HG02588 (cell line): ENCODE results near the gene WNK2.

Experiments
- ATAC-seq: cut with Tn5 transposase; IDR thresholded peaks from one replicate; pipeline ENCODE4 v1.9.1; 2021; ENCODE audit warnings: mild to moderate bottlenecking, moderate library complexity; ENCODE audit not compliant: unreplicated experiment

The WNK2 gene

GRCh38 chr9:93198117-93198837 lies 14.3 kb downstream of the WNK2 start:
- no peak for ATAC-seq

GRCh38 chr9:93198838-93199625 lies 15.1 kb downstream of the WNK2 start:
- ATAC-seq, result no peak

DNA sequence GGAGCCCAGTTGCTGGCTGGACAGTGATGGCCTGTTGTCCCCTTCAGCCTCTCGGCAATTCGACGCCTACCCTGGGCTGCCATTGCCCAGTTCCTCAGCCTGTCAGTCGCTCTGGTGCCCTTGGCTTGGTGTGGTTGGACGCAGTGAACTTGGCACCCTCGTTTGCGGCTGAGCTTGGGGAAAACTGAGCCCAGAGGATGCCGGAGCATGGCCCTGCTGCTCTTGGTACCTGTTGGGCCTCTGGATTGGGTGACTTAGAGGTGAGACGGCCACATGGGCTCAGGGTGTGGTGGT lies 16.5 kb downstream of the WNK2 start:
- ATAC-seq, result no peak

DNA sequence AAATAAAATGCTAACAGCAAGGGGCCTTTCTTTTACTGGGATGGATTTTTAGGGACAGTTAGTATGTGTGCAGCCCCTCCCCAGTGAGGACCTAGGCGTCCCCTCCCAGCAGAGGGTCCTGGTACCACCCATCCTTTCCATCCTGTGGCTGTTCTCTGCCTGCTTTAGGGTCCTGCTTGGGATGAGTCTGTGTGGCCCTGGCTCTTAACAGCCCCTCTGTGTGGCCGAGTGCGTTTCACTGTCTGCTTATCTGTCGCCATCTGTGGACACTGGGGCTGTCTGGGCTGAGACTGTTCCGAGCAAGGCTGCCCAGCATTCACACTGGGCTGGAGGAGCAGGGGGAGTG lies 17.0 kb downstream of the WNK2 start:
- ATAC-seq, result no peak

GRCh38 chr9:93203026-93203717 lies 19.2 kb downstream of the WNK2 start:
- ATAC-seq, result no peak

GRCh38 chr9:93203718-93204469 lies 20.0 kb downstream of the WNK2 start:
- ATAC-seq, result no peak

DNA sequence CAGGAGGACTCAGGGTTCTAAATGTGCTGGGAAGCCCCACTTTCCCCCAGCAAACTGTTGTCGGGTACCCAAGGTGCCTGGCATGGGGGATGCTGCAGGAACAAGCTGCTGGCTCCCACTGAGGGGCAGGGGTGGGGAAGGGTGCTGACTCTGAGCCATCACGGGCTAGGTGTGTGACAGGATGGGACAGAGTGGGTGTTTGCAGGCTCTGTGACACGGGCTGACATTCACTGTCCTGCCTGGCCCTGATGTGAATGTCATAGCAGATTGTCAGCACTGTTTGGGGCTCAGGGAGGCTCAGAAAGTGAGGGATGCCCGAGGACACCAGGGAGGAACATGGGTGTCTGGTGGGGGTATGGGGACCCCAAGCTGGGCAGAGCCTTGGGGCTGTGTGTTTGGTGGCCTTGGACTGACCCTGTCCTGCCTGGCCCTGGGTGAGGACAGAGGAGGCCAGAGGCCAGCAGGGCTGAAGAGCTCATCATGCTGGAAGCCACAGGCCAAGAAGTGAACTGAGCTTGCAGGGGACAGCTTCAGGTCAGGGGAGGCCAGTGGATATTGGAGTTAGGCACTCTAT lies 20.6 kb downstream of the WNK2 start:
- no peak for ATAC-seq

- no peak for ATAC-seq
Observed at GRCh38 chr9:93205045-93205768, 21.3 kb downstream of the WNK2 start.

GRCh38 chr9:93205896-93206575 lies 22.1 kb downstream of the WNK2 start:
- no peak for ATAC-seq

- no peak for ATAC-seq
Observed at GRCh38 chr9:93206576-93207155, 22.7 kb downstream of the WNK2 start.

DNA sequence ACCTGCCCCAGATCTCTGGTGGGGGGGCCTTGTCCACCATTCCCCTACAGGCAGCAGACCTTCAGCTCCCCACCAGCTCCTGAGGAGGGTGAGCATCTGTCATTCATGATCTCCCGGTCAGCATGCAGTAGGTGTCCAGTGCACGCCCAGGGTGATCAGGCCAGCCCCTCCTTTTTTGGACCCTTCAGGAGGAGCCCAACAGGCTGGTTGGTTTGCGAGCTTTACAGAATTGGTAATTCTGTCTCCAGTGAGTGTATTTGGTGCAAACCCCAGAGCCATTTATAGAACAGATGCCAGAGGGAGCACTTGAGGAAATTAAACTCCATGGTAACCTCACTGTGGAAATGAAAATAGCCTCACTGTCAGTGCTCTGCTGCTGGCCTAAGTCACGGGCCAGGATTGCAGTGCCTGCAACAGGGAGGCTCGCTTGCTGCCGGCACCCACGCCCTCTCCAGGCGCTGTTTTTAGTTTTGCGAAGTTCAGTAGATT lies 23.4 kb downstream of the WNK2 start:
- ATAC-seq, result no peak

GRCh38 chr9:93207860-93208734 lies 24.2 kb downstream of the WNK2 start:
- no peak for ATAC-seq

- no peak for ATAC-seq
Observed at GRCh38 chr9:93209097-93209496, 25.2 kb downstream of the WNK2 start.

GRCh38 chr9:93209576-93210323 lies 25.8 kb downstream of the WNK2 start:
- ATAC-seq, result no peak

DNA sequence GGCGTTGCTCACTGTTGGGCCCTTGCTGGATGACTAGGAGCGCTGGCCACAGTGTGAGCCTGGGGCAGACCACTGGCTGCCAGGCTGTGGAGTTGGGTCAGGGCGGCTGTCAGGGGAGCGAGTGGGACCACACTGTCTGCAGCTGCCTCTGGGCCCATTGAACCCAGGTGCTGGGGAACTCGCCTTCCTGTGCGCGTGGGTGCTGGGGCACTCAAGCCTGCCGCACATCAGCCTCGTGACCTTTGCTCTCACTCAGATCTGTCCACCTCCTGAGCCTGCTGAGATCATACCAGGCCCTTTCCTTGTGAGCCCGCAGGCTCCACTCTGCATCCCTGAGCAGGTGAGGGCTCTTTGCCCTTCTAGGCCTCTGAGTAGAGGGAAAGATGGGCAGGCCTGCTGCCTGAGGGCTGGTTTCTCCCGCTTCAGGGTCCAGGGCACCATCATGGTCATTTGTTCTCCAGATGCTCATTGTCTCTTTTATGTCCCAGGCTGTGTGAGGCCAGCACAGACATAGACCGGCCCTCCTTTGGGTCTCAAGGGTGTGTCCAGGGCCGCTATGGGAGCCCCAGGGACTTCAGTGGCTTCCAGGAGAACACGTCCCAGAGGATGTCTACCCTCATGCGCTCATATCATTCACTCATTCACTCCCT lies 26.5 kb downstream of the WNK2 start:
- no peak for ATAC-seq

- no peak for ATAC-seq
Observed at GRCh38 chr9:93210974-93211653, 27.2 kb downstream of the WNK2 start.

GRCh38 chr9:93211654-93212001 lies 27.7 kb downstream of the WNK2 start:
- ATAC-seq, result no peak
